Panc1 (cell line): Measurements from ENCODE around the gene SYCN. TPM values are rescaled to one million over a fixed set of nuclear protein-coding genes. Genes with fewer than 3 reads are reported as not detected.

ENCODE experiments used
- ATAC-seq: fragments of 200-7000 bp; cut with Tn5 transposase; 2 replicates; pipeline ENCODE4 v1.9.1; 2020; ENCODE audit warnings: mild to moderate bottlenecking, moderate library complexity
- BruUV-seq: library from RNA; stranded (reverse); fragments of 400-500 nt; replicated peaks from 2 replicates; lab custom pipeline; 2021; lab: Mats Ljungman, UMichigan
- CTCF ChIA-PET: fragments of 300-600 bp; sonication (Branson Sonifier 250); formaldehyde crosslinking; loops from one replicate; lab custom pipeline; 2022; ENCODE audit warnings: antibody characterized with exemption; lab: Charles Lee
- POLR2A ChIA-PET: fragments of 300-600 bp; sonication (Branson Sonifier 250); formaldehyde crosslinking; loops from one replicate; lab custom pipeline; 2022; ENCODE audit warnings: antibody characterized with exemption; lab: Charles Lee
- DNase-seq: peaks from one replicate; pipeline ENCODE4 v3.0.0-alpha.2; 2010; ENCODE audit warnings: low read depth, low spot score
- H3K27ac ChIP-seq: 2 replicates; pipeline ENCODE4 v1.5.1; 2011; ENCODE audit warnings: mild to moderate bottlenecking, low read length, inconsistent platforms
- H3K27me3 ChIP-seq: fragments of 200-500 bp; sonication (Bioruptor generic); 2 replicates; pipeline ENCODE4 v1.6.0; 2014; ENCODE audit warnings: low read length, inconsistent platforms; ENCODE audit not compliant: control insufficient read depth, insufficient read depth
- H3K36me3 ChIP-seq: fragments of 200-500 bp; sonication (Bioruptor generic); 2 replicates; pipeline ENCODE4 v1.5.1; 2014; ENCODE audit warnings: inconsistent platforms, mild to moderate bottlenecking, low read length, moderate library complexity; ENCODE audit not compliant: control insufficient read depth, insufficient read depth
- H3K4me1 ChIP-seq: 2 replicates; pipeline ENCODE4 v1.5.1; 2011; ENCODE audit warnings: inconsistent platforms, mild to moderate bottlenecking, low read length, moderate library complexity; ENCODE audit not compliant: control insufficient read depth, insufficient read depth
- H3K4me3 ChIP-seq, 2 experiments: 2 replicates each; pipeline ENCODE4 v1.5.1; 2011 to 2012; ENCODE audit warnings: low read depth in 2 of 2, low read length in 2 of 2, mild to moderate bottlenecking in 2 of 2, inconsistent platforms in 1 of 2, moderate library complexity in 1 of 2
- H3K9me3 ChIP-seq: fragments of 200-500 bp; sonication (Bioruptor generic); 2 replicates; pipeline ENCODE4 v1.5.1; 2014; ENCODE audit warnings: low read depth, mild to moderate bottlenecking, inconsistent platforms, low read length, moderate library complexity; ENCODE audit not compliant: control insufficient read depth, insufficient read depth
- CTCF ChIP-seq: fragments of 450-650 bp; IDR thresholded peaks from 2 replicates; pipeline ENCODE4 v1.5.1; 2017; ENCODE audit warnings: mild to moderate bottlenecking
- POLR2AphosphoS5 ChIP-seq: IDR thresholded peaks from 2 replicates; pipeline ENCODE4 v1.6.1; 2012; ENCODE audit warnings: mild to moderate bottlenecking, low read depth, low read length, moderate library complexity
- REST ChIP-seq, 2 experiments: IDR thresholded peaks; 2 replicates each; pipeline ENCODE4 v1.6.1; 2011 to 2012; ENCODE audit warnings: low read depth in 2 of 2, control low read depth in 1 of 2, low read length in 1 of 2, mild to moderate bottlenecking in 1 of 2, moderate library complexity in 1 of 2; ENCODE audit not compliant: insufficient read depth in 1 of 2
- SIN3A ChIP-seq: IDR thresholded peaks from 2 replicates; pipeline ENCODE4 v1.6.1; 2012; ENCODE audit warnings: low read depth, mild to moderate bottlenecking, low read length, moderate library complexity, borderline replicate concordance; ENCODE audit not compliant: insufficient read depth
- TCF7L2 ChIP-seq: IDR thresholded peaks from 2 replicates; pipeline ENCODE4 v1.6.1; 2011; ENCODE audit warnings: mild to moderate bottlenecking, low read depth, low read length, inconsistent platforms
- in situ Hi-C: cut with HindIII; loops from 2 replicates; pipeline ENCODE4 v1.10.0; 2016; ENCODE audit warnings: low sequenced_read_pairs, low pct_unique_long_range_greater_than_20kb
- intact Hi-C: fragments of 100-400 bp; cut with micrococcal nuclease; formaldehyde crosslinking; loops from one replicate; pipeline ENCODE4 v1.10.0; 2022; ENCODE audit not compliant: unreplicated experiment
- total RNA-seq: library from RNA; stranded (reverse); gene quantifications from one replicate; pipeline ENCODE4 v1.2.1, GENCODE V29; 2021; ENCODE audit not compliant: unreplicated experiment

The SYCN gene
- total RNA-seq, 1 experiment from 2014 or later, result 0.33 TPM

GRCh38 chr19:39182174-39182505, 21.9 kb downstream of the SYCN start:
- ChIA-PET POLR2A (no interaction called here), CTCF (interaction anchor here (0.6 to 1.0 kb wide), 2 partner anchors 60 to 548 kb away, joined by 3 read pairs; no protein-coding TSS in a partner anchor)
- ATAC-seq (peak; percentile 2; the same call in 1 of the 2 replicates), DNase-seq (no peak)
- no TSS peak for BruUV-seq
- Histone ChIP-seq H3K36me3 (peaks cover 16% of the 10 kb centered on the region; the same call in 1 of the 2 replicates), H3K4me1 (no peaks in the 10 kb centered on the region), H3K27ac (no peak overlapping the region), H3K9me3 (no peaks in the 10 kb centered on the region), H3K4me3 (no peak overlapping the region), H3K27me3 (no peaks in the 10 kb centered on the region)
- intact Hi-C loops (loop anchor here (10.0 kb wide), 1 partner anchor 217 kb away; no protein-coding TSS in a partner anchor), in situ Hi-C loops (no loop called here)
- no peak for TF ChIP-seq CTCF
- no peak for TF ChIP-seq TCF7L2
- TF ChIP-seq REST (IDR thresholded peaks at IDR 0.05; ENCODE audit: insufficient read depth in 1 of 2, low read depth in 2 of 2, low read length in 1 of 2), result no peak
- no peak; the same call in 1 of the 2 replicates for TF ChIP-seq POLR2AphosphoS5
- TF ChIP-seq SIN3A, result no peak

GRCh38 chr19:39181500-39182173, 22.4 kb downstream of the SYCN start:
- H3K4me3 ChIP-seq, result no peak overlapping the region
- no peaks in the 10 kb centered on the region for H3K9me3 ChIP-seq
- CTCF ChIA-PET, result interaction anchor here (1.0 kb wide), 1 partner anchor 59 kb away, joined by 3 read pairs; no protein-coding TSS in a partner anchor
- BruUV-seq, result no TSS peak
- in situ Hi-C loops, result no loop called here
- DNase-seq, result no peak
- H3K4me1 ChIP-seq, result no peaks in the 10 kb centered on the region
- intact Hi-C loops, result loop anchor here (10.0 kb wide), 1 partner anchor 217 kb away; no protein-coding TSS in a partner anchor
- POLR2A ChIA-PET, result no interaction called here
- peaks cover 17% of the 10 kb centered on the region; the same call in 1 of the 2 replicates for H3K36me3 ChIP-seq
- no peaks in the 10 kb centered on the region for H3K27me3 ChIP-seq
- TF ChIP-seq POLR2AphosphoS5 (peak; percentile 78), SIN3A (no peak)
- no peak overlapping the region for H3K27ac ChIP-seq
- ATAC-seq, result peak; percentile 7

- BruUV-seq, result TSS peak; percentile 2
- POLR2A ChIA-PET, result no interaction called here
Observed at GRCh38 chr19:39180749-39181148, 23.3 kb downstream of the SYCN start.

More at GRCh38 chr19:39180749-39181148, 23.3 kb downstream of the SYCN start:
- CTCF ChIA-PET, result no interaction called here
- no peak overlapping the region for H3K27ac ChIP-seq
- no peaks in the 10 kb centered on the region for H3K27me3 ChIP-seq
- H3K4me3 ChIP-seq, result no peak overlapping the region
- ATAC-seq, result no peak
- no peak for DNase-seq
- intact Hi-C loops (loop anchor here (10.0 kb wide), 1 partner anchor 216 kb away; no protein-coding TSS in a partner anchor), in situ Hi-C loops (no loop called here)
- TF ChIP-seq REST (IDR thresholded peaks at IDR 0.05; ENCODE audit: insufficient read depth in 1 of 2, low read depth in 2 of 2, low read length in 1 of 2) (no peak), TCF7L2 (no peak), SIN3A (no peak), CTCF (no peak), POLR2AphosphoS5 (no peak)
- H3K9me3 ChIP-seq, result no peaks in the 10 kb centered on the region
- H3K36me3 ChIP-seq, result peaks cover 25% of the 10 kb centered on the region; the same call in 1 of the 2 replicates
- H3K4me1 ChIP-seq, result no peaks in the 10 kb centered on the region
